ENCODE data around the gene PTGR1.

DNA sequence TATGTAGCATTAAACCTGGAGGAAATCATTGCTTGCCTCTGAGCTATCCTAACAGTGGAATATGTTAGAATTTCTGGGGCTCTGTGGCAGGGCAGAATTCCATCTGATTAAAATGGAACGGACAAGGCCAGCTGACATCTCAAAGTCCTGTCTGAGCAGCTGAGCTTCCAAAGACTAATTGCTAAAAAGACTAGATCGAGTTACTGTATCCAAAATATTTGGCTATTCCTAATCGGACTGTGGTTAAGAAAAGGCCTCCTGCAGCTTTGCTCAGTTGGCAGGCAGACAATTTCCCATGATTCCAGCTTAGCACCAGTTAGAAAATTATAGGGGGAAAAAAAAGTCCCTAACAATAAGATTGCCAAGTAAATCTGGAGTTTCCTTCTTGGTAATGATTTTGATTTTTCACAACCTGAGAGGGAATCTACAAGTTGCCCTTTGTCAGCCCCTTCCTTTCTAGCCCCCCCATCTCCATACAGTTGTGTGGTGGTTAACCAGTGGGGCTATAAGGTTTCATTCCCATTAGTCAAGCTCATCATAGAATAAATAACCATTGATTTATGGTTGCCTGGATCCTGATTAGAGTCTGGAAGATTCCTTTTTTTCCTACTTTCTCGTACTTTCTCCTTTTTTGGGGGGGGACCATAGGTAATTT lies 26.4 kb downstream of the PTGR1 start:
- TF ChIP-seq, protein P1, sequence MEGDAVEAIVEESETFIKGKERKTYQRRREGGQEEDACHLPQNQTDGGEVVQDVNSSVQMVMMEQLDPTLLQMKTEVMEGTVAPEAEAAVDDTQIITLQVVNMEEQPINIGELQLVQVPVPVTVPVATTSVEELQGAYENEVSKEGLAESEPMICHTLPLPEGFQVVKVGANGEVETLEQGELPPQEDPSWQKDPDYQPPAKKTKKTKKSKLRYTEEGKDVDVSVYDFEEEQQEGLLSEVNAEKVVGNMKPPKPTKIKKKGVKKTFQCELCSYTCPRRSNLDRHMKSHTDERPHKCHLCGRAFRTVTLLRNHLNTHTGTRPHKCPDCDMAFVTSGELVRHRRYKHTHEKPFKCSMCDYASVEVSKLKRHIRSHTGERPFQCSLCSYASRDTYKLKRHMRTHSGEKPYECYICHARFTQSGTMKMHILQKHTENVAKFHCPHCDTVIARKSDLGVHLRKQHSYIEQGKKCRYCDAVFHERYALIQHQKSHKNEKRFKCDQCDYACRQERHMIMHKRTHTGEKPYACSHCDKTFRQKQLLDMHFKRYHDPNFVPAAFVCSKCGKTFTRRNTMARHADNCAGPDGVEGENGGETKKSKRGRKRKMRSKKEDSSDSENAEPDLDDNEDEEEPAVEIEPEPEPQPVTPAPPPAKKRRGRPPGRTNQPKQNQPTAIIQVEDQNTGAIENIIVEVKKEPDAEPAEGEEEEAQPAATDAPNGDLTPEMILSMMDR (IDR thresholded peaks at IDR 0.05; ENCODE audit: control extremely low read depth in 1 of 3, insufficient read depth in 1 of 3, low read depth in 1 of 3, low read length in 3 of 3) = no peak
- TF ChIP-seq, protein P2, sequence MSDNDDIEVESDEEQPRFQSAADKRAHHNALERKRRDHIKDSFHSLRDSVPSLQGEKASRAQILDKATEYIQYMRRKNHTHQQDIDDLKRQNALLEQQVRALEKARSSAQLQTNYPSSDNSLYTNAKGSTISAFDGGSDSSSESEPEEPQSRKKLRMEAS (IDR thresholded peaks at IDR 0.05) = no peak
- no peak for TF ChIP-seq GABPA (IDR thresholded peaks at IDR 0.05; ENCODE audit: borderline replicate concordance, insufficient read depth, low read length)
- no peak for TF ChIP-seq TEAD4 (IDR thresholded peaks at IDR 0.05; ENCODE audit: low read depth, low read length)
- TF ChIP-seq BRCA1 (IDR thresholded peaks at IDR 0.05; ENCODE audit: low read depth, low read length) = no peak
- no peak for TF ChIP-seq SIN3A (conservative IDR thresholded peaks at IDR 0.05 in 1 of 2, IDR thresholded peaks at IDR 0.05 in 1 of 2; ENCODE audit: low read depth in 1 of 2, low read length in 2 of 2)
- TF ChIP-seq POLR2A (IDR thresholded peaks at IDR 0.05; ENCODE audit: control extremely low read depth in 1 of 2, low read depth in 2 of 2, low read length in 2 of 2) = no peak
- TF ChIP-seq YY1 (IDR thresholded peaks at IDR 0.05; ENCODE audit: low read depth, low read length) = no peak
- TF ChIP-seq FOSL1 (IDR thresholded peaks at IDR 0.05; ENCODE audit: insufficient read depth, low read depth, low read length) = no peak
- TF ChIP-seq RNF2 (IDR thresholded peaks at IDR 0.05; ENCODE audit: borderline replicate concordance, low read depth, low read length, missing control alignments, poor library complexity, severe bottlenecking) = no peak

Measured in H1 (cell line).